Measurements from ENCODE around the gene MTERF2. TPM values are rescaled to one million over a fixed set of nuclear protein-coding genes. Genes with fewer than 3 reads are reported as not detected.
A peak's percentile ranks its signal among the peaks of the same experiment; 100 is the strongest.

Gene MTERF2
- total RNA-seq, 1 experiment from 2014 or later = 7.0 TPM

- TF ChIP-seq ARID4B (CRISPR knock-in tag; IDR thresholded peaks at IDR 0.05; ENCODE audit: borderline replicate concordance) = no peak
- TF ChIP-seq ZNF232 (CRISPR knock-in tag; IDR thresholded peaks at IDR 0.05) = no peak
- TF ChIP-seq, protein P1, sequence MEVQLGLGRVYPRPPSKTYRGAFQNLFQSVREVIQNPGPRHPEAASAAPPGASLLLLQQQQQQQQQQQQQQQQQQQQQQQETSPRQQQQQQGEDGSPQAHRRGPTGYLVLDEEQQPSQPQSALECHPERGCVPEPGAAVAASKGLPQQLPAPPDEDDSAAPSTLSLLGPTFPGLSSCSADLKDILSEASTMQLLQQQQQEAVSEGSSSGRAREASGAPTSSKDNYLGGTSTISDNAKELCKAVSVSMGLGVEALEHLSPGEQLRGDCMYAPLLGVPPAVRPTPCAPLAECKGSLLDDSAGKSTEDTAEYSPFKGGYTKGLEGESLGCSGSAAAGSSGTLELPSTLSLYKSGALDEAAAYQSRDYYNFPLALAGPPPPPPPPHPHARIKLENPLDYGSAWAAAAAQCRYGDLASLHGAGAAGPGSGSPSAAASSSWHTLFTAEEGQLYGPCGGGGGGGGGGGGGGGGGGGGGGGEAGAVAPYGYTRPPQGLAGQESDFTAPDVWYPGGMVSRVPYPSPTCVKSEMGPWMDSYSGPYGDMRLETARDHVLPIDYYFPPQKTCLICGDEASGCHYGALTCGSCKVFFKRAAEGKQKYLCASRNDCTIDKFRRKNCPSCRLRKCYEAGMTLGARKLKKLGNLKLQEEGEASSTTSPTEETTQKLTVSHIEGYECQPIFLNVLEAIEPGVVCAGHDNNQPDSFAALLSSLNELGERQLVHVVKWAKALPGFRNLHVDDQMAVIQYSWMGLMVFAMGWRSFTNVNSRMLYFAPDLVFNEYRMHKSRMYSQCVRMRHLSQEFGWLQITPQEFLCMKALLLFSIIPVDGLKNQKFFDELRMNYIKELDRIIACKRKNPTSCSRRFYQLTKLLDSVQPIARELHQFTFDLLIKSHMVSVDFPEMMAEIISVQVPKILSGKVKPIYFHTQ (CRISPR knock-in tag; IDR thresholded peaks at IDR 0.05) = no peak
- TF ChIP-seq ZBTB21 (CRISPR knock-in tag; IDR thresholded peaks at IDR 0.05; ENCODE audit: borderline replicate concordance) = 0 out of 2 replicates have a peak, but pooled peaks have one; percentile 21
- peak; percentile 88; the same call in 1 of the 2 replicates for TF ChIP-seq MYBL2 (CRISPR knock-in tag; IDR thresholded peaks at IDR 0.05)
- no peak for TF ChIP-seq NR2C2 (CRISPR knock-in tag; IDR thresholded peaks at IDR 0.05)
- TF ChIP-seq ATF1 (CRISPR knock-in tag; IDR thresholded peaks at IDR 0.05) = no peak
- 0 out of 2 replicates have a peak, but pooled peaks have one; percentile 30 for TF ChIP-seq TEAD1 (CRISPR knock-in tag; IDR thresholded peaks at IDR 0.05)
- TF ChIP-seq CTCF (IDR thresholded peaks at IDR 0.05) = no peak
- peak; percentile 61 for TF ChIP-seq NFYB (CRISPR knock-in tag; conservative IDR thresholded peaks at IDR 0.05; ENCODE audit: low read depth)
- TF ChIP-seq, protein P2, sequence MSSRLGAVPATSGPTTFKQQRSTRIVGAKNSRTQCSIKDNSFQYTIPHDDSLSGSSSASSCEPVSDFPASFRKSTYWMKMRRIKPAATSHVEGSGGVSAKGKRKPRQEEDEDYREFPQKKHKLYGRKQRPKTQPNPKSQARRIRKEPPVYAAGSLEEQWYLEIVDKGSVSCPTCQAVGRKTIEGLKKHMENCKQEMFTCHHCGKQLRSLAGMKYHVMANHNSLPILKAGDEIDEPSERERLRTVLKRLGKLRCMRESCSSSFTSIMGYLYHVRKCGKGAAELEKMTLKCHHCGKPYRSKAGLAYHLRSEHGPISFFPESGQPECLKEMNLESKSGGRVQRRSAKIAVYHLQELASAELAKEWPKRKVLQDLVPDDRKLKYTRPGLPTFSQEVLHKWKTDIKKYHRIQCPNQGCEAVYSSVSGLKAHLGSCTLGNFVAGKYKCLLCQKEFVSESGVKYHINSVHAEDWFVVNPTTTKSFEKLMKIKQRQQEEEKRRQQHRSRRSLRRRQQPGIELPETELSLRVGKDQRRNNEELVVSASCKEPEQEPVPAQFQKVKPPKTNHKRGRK (CRISPR knock-in tag; IDR thresholded peaks at IDR 0.05; ENCODE audit: borderline replicate concordance) = no peak
- no peak for TF ChIP-seq SOX15 (CRISPR knock-in tag; IDR thresholded peaks at IDR 0.05)
- TF ChIP-seq TP53 (CRISPR knock-in tag; IDR thresholded peaks at IDR 0.05) = no peak
- no peak for TF ChIP-seq USF2 (CRISPR knock-in tag; IDR thresholded peaks at IDR 0.05)
- TF ChIP-seq, protein P3, sequence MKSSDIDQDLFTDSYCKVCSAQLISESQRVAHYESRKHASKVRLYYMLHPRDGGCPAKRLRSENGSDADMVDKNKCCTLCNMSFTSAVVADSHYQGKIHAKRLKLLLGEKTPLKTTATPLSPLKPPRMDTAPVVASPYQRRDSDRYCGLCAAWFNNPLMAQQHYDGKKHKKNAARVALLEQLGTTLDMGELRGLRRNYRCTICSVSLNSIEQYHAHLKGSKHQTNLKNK (CRISPR knock-in tag; IDR thresholded peaks at IDR 0.05) = no peak
- TF ChIP-seq ELF4 (CRISPR knock-in tag; IDR thresholded peaks at IDR 0.05; ENCODE audit: low read depth) = no peak
- no peak; the same call in 1 of the 2 replicates for TF ChIP-seq FOXK1 (CRISPR knock-in tag; IDR thresholded peaks at IDR 0.05)
- TF ChIP-seq ESRRA (CRISPR knock-in tag; IDR thresholded peaks at IDR 0.05; ENCODE audit: borderline replicate concordance) = no peak
- TF ChIP-seq JAZF1 (CRISPR knock-in tag; IDR thresholded peaks at IDR 0.05) = no peak
- no peak for TF ChIP-seq JUN (CRISPR knock-in tag; IDR thresholded peaks at IDR 0.05)
- no peak for TF ChIP-seq STAT6 (CRISPR knock-in tag; conservative IDR thresholded peaks at IDR 0.05; ENCODE audit: low read depth)
- TF ChIP-seq, protein P4, sequence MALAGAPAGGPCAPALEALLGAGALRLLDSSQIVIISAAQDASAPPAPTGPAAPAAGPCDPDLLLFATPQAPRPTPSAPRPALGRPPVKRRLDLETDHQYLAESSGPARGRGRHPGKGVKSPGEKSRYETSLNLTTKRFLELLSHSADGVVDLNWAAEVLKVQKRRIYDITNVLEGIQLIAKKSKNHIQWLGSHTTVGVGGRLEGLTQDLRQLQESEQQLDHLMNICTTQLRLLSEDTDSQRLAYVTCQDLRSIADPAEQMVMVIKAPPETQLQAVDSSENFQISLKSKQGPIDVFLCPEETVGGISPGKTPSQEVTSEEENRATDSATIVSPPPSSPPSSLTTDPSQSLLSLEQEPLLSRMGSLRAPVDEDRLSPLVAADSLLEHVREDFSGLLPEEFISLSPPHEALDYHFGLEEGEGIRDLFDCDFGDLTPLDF (CRISPR knock-in tag; IDR thresholded peaks at IDR 0.05) = no peak
Observed at GRCh38 chr12:106955377-106956047, 31.4 kb downstream of the MTERF2 start, which contains the start of gene TMEM263 (continued).
